A204.1 (cell line): Measurements from ENCODE around the gene ATRX.
"Not testable (repeated sequence)": the region's sequence is repeated elsewhere in the genome, so short reads cannot be mapped to it uniquely, and the experiment has no call there.

ENCODE experiments used
- FAIRE-seq: peaks from 2 replicates; lab custom pipeline; 2012; peaks lifted over from hg19 to GRCh38; lab: Jason Lieb, UNC

The ATRX gene

GRCh38 chrX:77740376-77740905, 45.6 kb downstream of the ATRX start:
- no peak for FAIRE-seq

DNA sequence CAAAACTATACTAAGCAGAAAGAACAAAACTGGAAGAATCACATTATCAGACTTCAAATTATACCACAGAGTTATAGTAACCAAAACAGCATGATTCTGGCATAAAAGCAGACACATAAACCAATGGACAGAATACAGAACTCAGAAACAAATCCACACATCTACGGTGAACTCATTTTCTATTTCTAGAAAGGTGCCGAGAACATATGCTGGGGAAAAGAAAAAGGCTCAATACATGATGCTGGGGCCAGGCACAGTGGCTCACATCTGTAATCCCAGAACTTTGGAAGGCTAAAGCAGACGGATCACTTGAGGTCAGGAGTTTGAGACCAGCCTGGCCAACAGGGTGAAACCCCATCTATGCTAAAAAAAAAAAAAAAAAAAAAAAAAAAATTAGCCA, 52.7 kb downstream of the ATRX start:
- no peak for FAIRE-seq

GRCh38 chrX:77731821-77732419, 54.1 kb downstream of the ATRX start:
- no peak for FAIRE-seq

GRCh38 chrX:77726095-77726494, 59.9 kb downstream of the ATRX start:
- not testable (repeated sequence) for FAIRE-seq

GRCh38 chrX:77723681-77724080, 62.3 kb downstream of the ATRX start:
- no peak for FAIRE-seq

GRCh38 chrX:77719388-77719787, 66.6 kb downstream of the ATRX start:
- FAIRE-seq: no peak

DNA sequence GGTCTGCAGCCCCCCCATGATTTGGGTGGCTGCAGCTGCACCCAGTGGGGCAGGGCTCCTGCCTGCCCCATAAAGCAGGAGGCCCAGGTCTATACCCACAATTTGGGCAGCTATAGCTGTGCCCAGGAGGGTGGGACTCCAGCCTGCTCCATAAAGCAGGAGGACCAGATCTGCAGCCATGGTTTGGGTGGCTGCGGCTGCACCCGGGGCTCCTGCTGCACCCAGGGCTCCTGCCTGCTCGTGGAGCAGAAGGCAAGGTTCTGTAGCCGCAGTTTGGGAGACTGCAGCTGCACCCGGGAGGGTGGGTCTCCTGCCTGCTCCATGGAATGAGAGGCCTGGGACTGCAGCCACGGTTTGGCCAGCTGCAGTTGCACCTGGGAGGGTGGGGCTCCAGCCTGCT, 81.1 kb downstream of the ATRX start:
- no peak for FAIRE-seq

GRCh38 chrX:77698242-77698641, 87.8 kb downstream of the ATRX start:
- FAIRE-seq: no peak

DNA sequence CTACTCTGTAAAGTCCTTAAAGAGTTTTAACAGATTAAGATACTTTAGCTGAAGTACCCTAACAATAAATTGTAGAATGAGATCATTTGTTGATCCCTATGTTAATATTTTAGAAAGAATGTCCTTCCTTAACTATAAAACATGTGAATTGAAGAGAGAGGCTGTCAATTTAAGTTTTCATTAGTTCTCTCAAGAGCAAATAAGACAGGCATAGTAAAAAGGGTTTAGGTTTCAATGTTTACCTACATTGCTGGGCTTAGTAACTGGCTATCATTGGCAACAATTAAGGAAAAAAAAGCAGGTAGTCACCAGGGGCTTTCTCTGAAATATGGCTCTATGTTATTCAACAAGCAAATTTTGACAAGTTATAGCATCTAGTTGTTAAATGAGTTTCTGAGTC, 91.5 kb downstream of the ATRX start:
- FAIRE-seq: no peak

DNA sequence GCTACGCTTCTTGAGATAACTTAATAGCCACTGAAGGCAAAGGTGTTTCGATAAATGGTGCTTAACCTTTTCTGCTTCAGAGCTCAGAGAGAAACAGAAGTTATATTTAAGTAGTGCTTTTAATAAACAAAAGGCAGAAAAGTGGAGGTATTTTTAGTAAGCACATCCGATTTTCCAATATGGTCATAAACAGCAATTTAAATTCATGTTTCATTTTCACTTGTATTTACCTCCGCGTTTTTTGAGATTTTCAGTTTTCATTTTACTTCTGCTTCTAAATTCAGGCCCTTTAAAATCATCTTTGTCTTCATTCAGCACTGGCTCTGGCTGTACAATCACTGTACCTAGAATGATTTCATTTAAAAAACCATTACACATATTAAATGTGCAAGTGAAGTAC, 92.4 kb downstream of the ATRX start:
- FAIRE-seq: no peak

DNA sequence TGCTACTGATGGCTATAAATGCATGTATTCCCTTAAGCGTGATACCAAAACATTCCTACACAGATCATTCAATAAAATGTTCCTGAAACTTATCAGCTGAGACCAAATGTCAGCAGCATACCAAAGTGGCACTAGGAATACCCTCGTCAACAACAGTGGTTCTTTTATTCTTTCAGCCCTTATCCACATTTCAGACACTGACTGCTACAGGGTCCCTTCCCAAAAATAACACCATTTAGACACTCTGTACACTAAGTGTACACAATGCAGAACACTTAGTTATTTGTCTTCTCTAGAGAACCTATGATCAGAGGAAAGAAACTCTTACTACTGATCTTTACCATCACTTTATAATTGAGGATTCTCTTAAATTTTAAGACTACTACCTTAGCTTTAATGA, 94.1 kb downstream of the ATRX start:
- FAIRE-seq: no peak

DNA sequence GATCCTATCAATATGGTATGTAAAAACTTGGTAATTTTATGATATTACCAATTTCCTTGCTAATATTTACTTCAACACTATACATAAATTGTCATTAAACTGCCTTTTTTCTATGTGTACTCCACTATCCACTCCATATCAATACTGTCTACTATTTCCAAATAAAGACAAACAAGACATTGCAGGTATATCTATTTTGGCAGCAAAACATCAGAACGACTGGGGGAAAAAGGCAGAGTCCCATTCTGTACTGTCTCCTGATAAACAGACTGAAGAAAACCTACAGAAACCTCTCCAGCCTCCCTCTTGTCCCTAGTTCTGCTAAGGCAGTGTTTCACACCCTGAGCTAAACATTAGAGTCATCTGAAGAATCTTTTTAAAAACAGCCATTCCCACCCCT, 96.6 kb downstream of the ATRX start:
- FAIRE-seq: no peak

GRCh38 chrX:77685683-77686082, 100.3 kb downstream of the ATRX start:
- FAIRE-seq: not testable (repeated sequence)

DNA sequence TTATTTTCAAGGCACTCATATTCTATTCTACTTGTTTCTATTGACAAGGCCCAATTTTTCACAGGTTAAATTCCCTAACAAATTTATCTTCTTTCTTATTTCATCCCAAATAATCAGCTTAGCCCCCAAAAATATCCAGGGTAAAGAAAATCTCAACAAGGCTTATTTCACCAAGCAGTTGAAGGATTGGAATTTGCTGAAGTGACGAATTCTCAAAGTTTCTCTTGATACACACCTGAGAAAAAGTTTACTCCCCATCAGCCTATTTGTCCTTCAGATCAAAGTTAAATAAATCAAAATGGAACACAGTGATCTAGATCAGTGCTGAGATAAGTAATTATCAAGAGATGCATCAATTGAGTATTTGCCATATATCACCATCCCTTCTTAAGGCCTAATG, 106.9 kb downstream of the ATRX start:
- no peak for FAIRE-seq

- no peak for FAIRE-seq
Observed at GRCh38 chrX:77675986-77676385, 110.0 kb downstream of the ATRX start.

- no peak for FAIRE-seq
Observed at GRCh38 chrX:77668391-77669237, 117.4 kb downstream of the ATRX start.

DNA sequence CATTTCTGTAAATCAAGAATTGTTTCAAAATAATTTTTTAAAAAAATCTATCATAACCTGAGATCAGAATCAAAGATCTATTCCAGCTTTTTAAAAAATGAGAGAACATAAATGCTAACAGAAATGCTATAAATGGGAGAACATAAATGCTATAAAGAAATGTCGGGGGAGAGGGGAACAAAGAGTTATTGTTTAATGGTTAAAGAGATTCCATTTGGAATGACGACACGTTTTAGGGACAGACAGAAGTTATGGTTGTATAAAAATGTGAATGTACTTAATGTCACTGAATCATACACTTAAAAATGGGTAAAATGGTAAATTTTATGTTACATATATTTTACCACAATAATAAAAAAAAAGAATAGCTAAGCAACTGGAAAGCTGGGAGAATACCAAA, 127.1 kb downstream of the ATRX start:
- FAIRE-seq: no peak

- FAIRE-seq: no peak
Observed at GRCh38 chrX:77652095-77652494, 133.9 kb downstream of the ATRX start.

GRCh38 chrX:77640702-77641101, 145.3 kb downstream of the ATRX start:
- no peak for FAIRE-seq

DNA sequence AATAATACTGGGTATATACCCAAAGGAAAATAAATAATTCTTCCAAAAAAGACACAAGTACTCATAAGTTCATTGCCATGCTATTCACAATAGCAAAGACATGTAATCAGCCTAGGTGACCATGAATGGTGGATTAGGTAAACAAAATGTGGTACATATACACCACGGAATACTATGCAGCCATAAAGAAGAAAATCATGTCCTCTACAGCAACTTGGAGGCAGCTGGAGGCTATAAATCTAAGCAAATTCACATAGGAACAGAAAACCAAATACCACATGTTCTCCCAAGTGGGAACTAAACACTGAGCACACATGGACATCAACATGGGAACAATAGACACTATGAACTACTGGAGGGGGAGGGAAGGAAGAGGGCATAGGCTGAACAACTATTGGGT, 146.2 kb downstream of the ATRX start:
- no peak for FAIRE-seq

DNA sequence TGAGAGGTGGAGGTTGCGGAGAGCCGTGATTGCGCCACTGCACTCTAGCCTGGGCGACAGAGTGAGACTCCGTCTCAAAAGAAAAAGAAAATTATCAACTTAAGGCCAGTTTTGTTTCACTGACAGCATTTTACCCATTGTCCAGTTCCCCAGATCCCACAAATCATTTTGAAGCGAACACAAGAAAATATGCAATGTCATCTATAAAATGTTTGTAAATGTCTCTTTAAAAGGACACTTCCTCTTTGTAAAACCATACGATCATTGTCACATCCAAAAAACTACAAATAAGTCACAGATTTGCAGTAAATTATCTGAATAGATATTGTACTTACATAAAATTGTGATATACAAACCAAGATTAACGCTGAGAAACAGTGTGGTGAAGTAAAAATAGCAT, 147.6 kb downstream of the ATRX start:
- no peak for FAIRE-seq

DNA sequence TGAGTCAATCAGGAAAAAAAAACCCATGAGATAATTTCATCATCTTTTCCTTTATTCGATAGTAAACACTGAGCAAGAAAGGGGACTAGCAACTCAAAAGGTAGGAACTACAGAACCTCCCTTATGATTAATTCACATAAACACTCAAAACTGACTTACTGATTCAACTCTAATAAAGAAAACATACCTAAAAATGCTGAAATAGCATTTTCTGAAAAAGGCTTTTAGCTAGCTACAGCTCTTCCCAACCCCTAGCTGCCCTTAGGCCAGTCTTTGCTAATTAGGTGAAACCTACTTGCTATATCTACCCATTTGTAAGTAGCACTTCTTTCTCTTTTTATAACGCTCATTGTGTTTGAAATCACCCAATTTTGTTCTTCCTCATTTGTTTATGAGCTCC, 150.6 kb downstream of the ATRX start:
- no peak for FAIRE-seq

DNA sequence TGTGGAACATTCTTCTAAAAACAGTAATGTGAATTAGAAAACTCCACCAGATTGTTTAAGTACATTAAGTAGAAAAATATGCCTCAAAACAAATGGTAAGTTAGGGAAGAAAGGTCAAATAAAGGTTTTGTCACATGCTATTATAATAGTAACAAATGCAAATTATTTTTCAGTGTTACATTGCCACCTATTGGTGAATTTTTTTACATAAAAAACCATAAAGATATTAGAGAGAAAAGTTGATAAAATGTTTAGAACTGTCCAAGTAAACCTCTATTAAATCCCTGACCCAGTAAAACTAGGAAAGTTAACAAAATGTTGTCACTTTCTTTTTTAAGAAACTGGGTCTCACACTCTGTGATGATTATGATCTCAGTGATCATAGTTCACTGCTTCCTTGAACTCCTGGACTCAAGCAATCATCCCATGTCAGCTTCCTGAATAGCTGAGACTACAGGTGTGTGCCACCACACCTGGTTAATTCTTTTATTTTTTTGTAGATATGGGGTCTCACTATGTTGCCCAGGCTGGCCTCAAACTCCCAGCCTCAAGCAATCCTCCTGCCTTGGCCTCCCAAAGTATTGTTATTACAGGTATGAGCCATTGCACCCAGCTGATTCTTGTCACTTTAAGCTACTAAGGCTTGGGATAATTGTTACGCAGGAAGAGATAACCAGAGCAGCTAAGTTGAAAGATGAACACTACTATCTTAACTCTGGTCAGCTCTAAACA, 157.6 kb downstream of the ATRX start:
- FAIRE-seq: peak; percentile 78
